Ectodermal cell (in vitro differentiated cells): ENCODE measurements around the gene KMT5B.

Experiments used
- H3K27ac ChIP-seq: 2 replicates; pipeline ENCODE4 v1.7.0; 2013; ENCODE audit warnings: mild to moderate bottlenecking, low read depth, low read length; ENCODE audit not compliant: insufficient read depth, poor library complexity, severe bottlenecking
- H3K27me3 ChIP-seq: 2 replicates; pipeline ENCODE4 v1.7.0; 2013; ENCODE audit warnings: mild to moderate bottlenecking, low read length; ENCODE audit not compliant: insufficient read depth, control insufficient read depth, poor library complexity, severe bottlenecking
- H3K36me3 ChIP-seq: one replicate; pipeline ENCODE4 v1.7.0; 2013; ENCODE audit warnings: low read length; ENCODE audit not compliant: control insufficient read depth, insufficient read depth
- H3K4me1 ChIP-seq: one replicate; pipeline ENCODE4 v1.7.0; 2013; ENCODE audit warnings: low read length; ENCODE audit not compliant: control insufficient read depth, insufficient read depth
- H3K4me3 ChIP-seq: 2 replicates; pipeline ENCODE4 v1.7.0; 2013; ENCODE audit warnings: low read depth, low read length, control low read depth; ENCODE audit not compliant: insufficient read depth
- H3K9me3 ChIP-seq: 2 replicates; pipeline ENCODE4 v1.7.0; 2013; ENCODE audit warnings: mild to moderate bottlenecking, low read length, moderate library complexity; ENCODE audit not compliant: control insufficient read depth
- WGBS, 2 experiments: methylation state at CpG; one replicate each; pipeline ENCODE4 v1.1.7; 2013; ENCODE audit warnings: missing lambda C conversion rate in 2 of 2; 5-methylcytosine and 5-hydroxymethylcytosine counted together

KMT5B gene

GRCh38 chr11:68122936-68123539 lies 90.1 kb downstream of the KMT5B start:
- no peaks in the 10 kb centered on the region for H3K36me3 ChIP-seq
- no peaks in the 10 kb centered on the region for H3K27me3 ChIP-seq
- WGBS, 2 experiments: 87 to 90% methylated on average over 9 of the region's 9 CpGs
- no peak overlapping the region for H3K27ac ChIP-seq
- H3K4me3 ChIP-seq: no peak overlapping the region
- no peaks in the 10 kb centered on the region for H3K9me3 ChIP-seq
- H3K4me1 ChIP-seq: peaks cover 6% of the 10 kb centered on the region

GRCh38 chr11:68121067-68121899 lies 91.8 kb downstream of the KMT5B start, which contains the start of gene CHKA:
Gene CHKA (minus strand): TSS chr11:68121388. CDS start chr11:68121177, 211 bp downstream.
- peak within 1 kb of the TSS; percentile 90 for H3K27ac ChIP-seq
- peak within 1 kb of the TSS; percentile 75 for H3K4me3 ChIP-seq
- H3K36me3 ChIP-seq: no peaks in the 10 kb centered on the region
- no peaks in the 10 kb centered on the region for H3K9me3 ChIP-seq
- WGBS, 2 experiments: 0% methylated on average over 107 of the region's 107 CpGs
- no peaks in the 10 kb centered on the region for H3K27me3 ChIP-seq
- peaks cover 6% of the 10 kb centered on the region for H3K4me1 ChIP-seq

GRCh38 chr11:68120273-68121066 lies 92.6 kb downstream of the KMT5B start:
- Histone ChIP-seq H3K36me3 (no peaks in the 10 kb centered on the region), H3K27ac (peak overlapping the region; percentile 90), H3K9me3 (no peaks in the 10 kb centered on the region), H3K27me3 (no peaks in the 10 kb centered on the region), H3K4me3 (peak overlapping the region; percentile 75), H3K4me1 (peaks cover 6% of the 10 kb centered on the region)
- WGBS, 2 experiments: 1% methylated on average over 70 to 73 of the region's 73 CpGs

DNA sequence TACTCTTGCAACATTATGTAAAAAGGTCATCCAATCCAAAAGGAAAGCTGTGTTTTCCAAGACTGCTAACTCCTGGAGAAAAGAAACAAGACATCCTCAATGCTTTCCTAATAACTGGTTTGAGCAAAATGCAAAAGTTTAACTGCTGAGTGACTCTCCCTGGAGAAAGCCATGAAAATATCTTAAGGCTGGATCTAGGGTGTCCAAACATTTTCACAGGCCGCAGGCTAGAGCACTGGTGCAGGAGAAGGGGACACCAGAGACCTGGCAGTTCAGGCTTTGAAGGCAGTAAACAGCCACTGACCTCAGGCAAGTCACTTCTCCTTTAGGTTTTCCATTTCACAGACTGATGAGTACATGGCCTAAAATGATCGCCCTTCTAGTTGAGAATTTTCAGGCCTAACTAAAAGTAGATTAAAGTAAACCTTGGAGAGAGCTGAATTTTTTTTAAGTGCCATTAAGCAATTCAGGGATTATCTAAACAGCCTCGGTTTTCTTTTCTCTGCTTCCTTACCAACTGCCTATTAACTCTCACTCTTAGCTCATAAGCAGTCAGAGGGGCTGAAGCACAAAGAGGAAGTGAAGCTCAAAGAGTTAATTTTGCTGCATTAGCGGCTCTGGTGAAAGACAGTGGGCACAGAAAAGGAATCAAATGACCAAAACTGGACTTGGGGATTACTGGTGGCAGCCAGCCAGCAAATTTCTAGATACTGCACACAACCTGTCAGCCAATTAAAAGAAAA lies 94.2 kb downstream of the KMT5B start:
- peak overlapping the region; percentile 3 for H3K4me3 ChIP-seq
- H3K27ac ChIP-seq: no peak overlapping the region
- WGBS, 2 experiments: 74 to 80% methylated on average over 4 of the region's 4 CpGs
- no peaks in the 10 kb centered on the region for H3K27me3 ChIP-seq
- H3K9me3 ChIP-seq: no peaks in the 10 kb centered on the region
- H3K4me1 ChIP-seq: peaks cover 6% of the 10 kb centered on the region
- no peaks in the 10 kb centered on the region for H3K36me3 ChIP-seq

DNA sequence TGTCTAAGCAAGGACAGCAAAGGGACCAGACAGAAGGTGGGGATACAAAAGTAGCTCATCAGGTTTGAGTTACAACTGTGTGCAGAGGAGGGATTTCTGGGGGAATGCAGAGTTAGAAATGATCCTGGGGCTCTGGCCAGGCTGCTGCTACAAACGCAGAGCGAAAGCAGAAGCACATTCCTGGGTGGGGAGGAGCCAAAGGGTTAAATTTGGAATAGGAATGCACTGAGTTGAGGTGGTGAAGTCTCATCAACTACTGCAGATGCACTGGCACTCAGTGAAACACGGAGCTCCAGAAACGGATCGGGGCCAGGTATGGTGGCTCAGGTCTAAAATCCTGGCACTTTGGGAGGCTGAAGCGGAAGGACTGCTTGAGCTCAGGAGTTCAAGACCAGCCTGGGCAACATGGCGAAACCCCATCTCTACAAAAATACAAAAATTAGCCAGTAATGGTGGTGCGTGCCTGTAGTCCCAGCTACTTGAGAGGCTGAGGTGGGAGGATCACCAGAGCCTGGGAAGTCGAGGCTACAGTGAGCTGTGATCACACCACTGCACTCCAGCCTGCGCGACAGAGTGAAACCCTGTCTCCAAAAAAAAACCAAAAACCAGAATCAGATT lies 95.1 kb downstream of the KMT5B start:
- Histone ChIP-seq H3K27ac (no peak overlapping the region), H3K9me3 (no peaks in the 10 kb centered on the region), H3K36me3 (no peaks in the 10 kb centered on the region), H3K4me1 (peaks cover 6% of the 10 kb centered on the region), H3K4me3 (no peak overlapping the region), H3K27me3 (no peaks in the 10 kb centered on the region)
- 75 to 80% methylated on average over 11 of the region's 11 CpGs for WGBS, 2 experiments

- no peaks in the 10 kb centered on the region for H3K27me3 ChIP-seq
- no peaks in the 10 kb centered on the region for H3K9me3 ChIP-seq
- no peaks in the 10 kb centered on the region for H3K36me3 ChIP-seq
- WGBS, 2 experiments: 91 to 99% methylated on average over 3 of the region's 3 CpGs
- no peak overlapping the region for H3K27ac ChIP-seq
- H3K4me3 ChIP-seq: no peak overlapping the region
- peaks cover 3% of the 10 kb centered on the region for H3K4me1 ChIP-seq
These were observed 96.1 kb downstream of the KMT5B start for GRCh38 chr11:68116974-68117373.

DNA sequence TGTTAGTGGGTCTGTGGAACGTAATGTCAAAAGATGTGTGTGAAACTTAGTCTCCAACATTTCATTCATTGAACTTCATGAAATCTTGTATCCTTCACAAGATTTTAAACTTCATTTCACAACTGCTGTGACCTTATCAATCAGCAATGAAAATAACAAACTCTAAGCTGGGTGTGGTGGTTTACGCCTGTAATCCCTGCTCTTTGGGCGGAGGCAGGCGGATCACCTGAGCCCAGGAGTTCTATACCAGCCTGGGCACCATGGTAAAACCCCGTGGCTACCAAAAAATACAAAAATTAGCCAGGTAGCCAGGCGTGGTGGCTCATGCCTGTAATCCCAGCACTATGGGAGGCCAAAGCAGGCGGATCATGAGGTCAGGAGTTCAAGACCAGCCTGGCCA lies 97.0 kb downstream of the KMT5B start:
- H3K4me1 ChIP-seq: no peaks in the 10 kb centered on the region
- 93 to 95% methylated on average over 7 of the region's 7 CpGs for WGBS, 2 experiments
- H3K36me3 ChIP-seq: no peaks in the 10 kb centered on the region
- H3K9me3 ChIP-seq: no peaks in the 10 kb centered on the region
- H3K27me3 ChIP-seq: no peaks in the 10 kb centered on the region
- no peak overlapping the region for H3K27ac ChIP-seq
- H3K4me3 ChIP-seq: no peak overlapping the region

DNA sequence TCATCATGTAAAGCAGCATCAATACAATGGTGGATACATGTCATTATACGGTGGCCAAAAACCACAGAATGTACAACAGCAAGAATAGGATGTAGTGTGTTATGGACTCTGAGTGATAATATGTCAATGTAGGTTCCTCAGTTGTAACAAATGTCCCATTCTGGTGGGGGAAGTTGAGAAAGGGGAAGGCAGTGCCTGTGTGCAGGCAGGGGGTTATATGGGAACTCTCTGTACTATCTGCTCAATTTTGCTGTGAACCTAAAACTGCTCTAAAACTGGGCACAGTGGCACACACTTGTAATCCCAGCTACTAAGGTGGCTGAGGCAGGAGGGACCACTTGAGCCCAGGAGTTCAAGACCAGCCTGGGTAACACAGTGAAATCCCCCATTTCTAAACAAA lies 97.8 kb downstream of the KMT5B start:
- 94 to 100% methylated on average over 1 of the region's 1 CpG for WGBS, 2 experiments
- H3K4me1 ChIP-seq: no peaks in the 10 kb centered on the region

GRCh38 chr11:68113986-68114385 lies 99.1 kb downstream of the KMT5B start:
- Histone ChIP-seq H3K4me3 (no peak overlapping the region), H3K4me1 (no peaks in the 10 kb centered on the region), H3K9me3 (no peaks in the 10 kb centered on the region), H3K27me3 (no peaks in the 10 kb centered on the region), H3K36me3 (no peaks in the 10 kb centered on the region), H3K27ac (no peak overlapping the region)
- whole genome bisulfite sequencing, 2 experiments: 90 to 94% methylated on average over 2 to 3 of the region's 3 CpGs

More for the DNA sequence above, 97.8 kb downstream of the KMT5B start:
- no peaks in the 10 kb centered on the region for H3K9me3 ChIP-seq
- no peaks in the 10 kb centered on the region for H3K27me3 ChIP-seq
- H3K27ac ChIP-seq: no peak overlapping the region
- no peaks in the 10 kb centered on the region for H3K36me3 ChIP-seq
- no peak overlapping the region for H3K4me3 ChIP-seq
